Liver (tissue), 9 donors: ENCODE measurements around the gene ERI3. TPM values are rescaled to one million over a fixed set of nuclear protein-coding genes. Genes with fewer than 3 reads are reported as not detected.
A peak's percentile ranks its signal among the peaks of the same experiment; 100 is the strongest.

Experiments used
- DNase-seq: peaks from one replicate; pipeline ENCODE4 v3.0.0-alpha.2; 2017; ENCODE audit warnings: low spot score
- H3K27ac ChIP-seq, 2 donors: one replicate each; pipeline ENCODE4 v1.7.0; 2013; ENCODE audit warnings: inconsistent platforms in 2 of 2, low read length in 2 of 2, control low read depth in 1 of 2, low read depth in 1 of 2, mild to moderate bottlenecking in 1 of 2
- H3K27me3 ChIP-seq, 4 donors: one replicate each; pipeline versions ENCODE4 v1.6.1 to v1.7.0; 2013; ENCODE audit warnings: low read length in 3 of 4, inconsistent platforms in 1 of 4, mild to moderate bottlenecking in 1 of 4, moderate library complexity in 1 of 4; ENCODE audit not compliant: control insufficient read depth in 4 of 4, insufficient read depth in 4 of 4
- H3K36me3 ChIP-seq, 4 donors: one replicate each; pipeline versions ENCODE4 v1.6.1 to v1.7.0; 2013; ENCODE audit warnings: low read length in 3 of 4, mild to moderate bottlenecking in 3 of 4, low read depth in 1 of 4, moderate library complexity in 1 of 4; ENCODE audit not compliant: control insufficient read depth in 4 of 4, insufficient read depth in 3 of 4
- H3K4me1 ChIP-seq, 4 donors: one replicate each; pipeline versions ENCODE4 v1.6.1 to v1.7.0; 2013; ENCODE audit warnings: low read length in 3 of 4, mild to moderate bottlenecking in 3 of 4, moderate library complexity in 1 of 4; ENCODE audit not compliant: control insufficient read depth in 4 of 4, insufficient read depth in 4 of 4
- H3K4me3 ChIP-seq, 3 donors: one replicate each; pipeline versions ENCODE4 v1.6.1 to v1.7.0; 2013; ENCODE audit warnings: low read length in 3 of 3, control low read depth in 1 of 3, low read depth in 1 of 3, mild to moderate bottlenecking in 1 of 3
- H3K9ac ChIP-seq, 2 donors: one replicate each; pipeline ENCODE4 v1.7.0; 2013; ENCODE audit warnings: low read length in 2 of 2, mild to moderate bottlenecking in 2 of 2, moderate library complexity in 2 of 2, control low read depth in 1 of 2, low read depth in 1 of 2
- H3K9me3 ChIP-seq, 4 donors: one replicate each; pipeline versions ENCODE4 v1.6.1 to v1.7.0; 2013; ENCODE audit warnings: low read length in 3 of 4; ENCODE audit not compliant: control insufficient read depth in 4 of 4
- EGR1 ChIP-seq, 2 donors: IDR thresholded peaks; 2 replicates each; pipeline ENCODE4 v1.6.1; 2016 to 2018; ENCODE audit warnings: antibody characterized with exemption in 2 of 2, low read depth in 2 of 2
- FOXA1 ChIP-seq: IDR thresholded peaks from 2 replicates; pipeline ENCODE4 v1.6.1; 2016; ENCODE audit warnings: antibody characterized with exemption
- FOXA2 ChIP-seq: IDR thresholded peaks from 2 replicates; pipeline ENCODE4 v1.6.1; 2016; ENCODE audit warnings: antibody characterized with exemption
- GABPA ChIP-seq, 2 donors: IDR thresholded peaks in 1 of 2; conservative IDR thresholded peaks in 1 of 2; 2 replicates each; pipeline ENCODE4 v1.6.1; 2016; ENCODE audit warnings: antibody characterized with exemption in 2 of 2, mild to moderate bottlenecking in 1 of 2, moderate library complexity in 1 of 2
- HNF4A ChIP-seq, 2 donors: conservative IDR thresholded peaks; 2 replicates each; pipeline ENCODE4 v1.6.1; 2016; ENCODE audit warnings: antibody characterized with exemption in 2 of 2, mild to moderate bottlenecking in 2 of 2
- HNF4G ChIP-seq: IDR thresholded peaks from 2 replicates; pipeline ENCODE4 v1.6.1; 2016; ENCODE audit warnings: antibody characterized with exemption
- JUND ChIP-seq, 2 donors: IDR thresholded peaks; 2 replicates each; pipeline ENCODE4 v1.6.1; 2016; ENCODE audit warnings: antibody characterized with exemption in 2 of 2
- NR2F2 ChIP-seq: IDR thresholded peaks from 2 replicates; pipeline ENCODE4 v1.6.1; 2016; ENCODE audit warnings: antibody characterized with exemption
- RAD21 ChIP-seq, 2 donors: IDR thresholded peaks; 2 replicates each; pipeline ENCODE4 v1.6.1; 2016; ENCODE audit warnings: antibody characterized with exemption in 2 of 2, mild to moderate bottlenecking in 2 of 2
- RXRA ChIP-seq, 2 donors: IDR thresholded peaks; 2 replicates each; pipeline ENCODE4 v1.6.1; 2017 to 2018; ENCODE audit warnings: antibody characterized with exemption in 2 of 2, mild to moderate bottlenecking in 1 of 2
- SP1 ChIP-seq: IDR thresholded peaks from 2 replicates; pipeline ENCODE4 v1.6.1; 2018; ENCODE audit warnings: antibody characterized with exemption, mild to moderate bottlenecking
- TAF1 ChIP-seq: conservative IDR thresholded peaks from 2 replicates; pipeline ENCODE4 v1.6.1; 2016; ENCODE audit warnings: antibody characterized with exemption, mild to moderate bottlenecking
- YY1 ChIP-seq: IDR thresholded peaks from 2 replicates; pipeline ENCODE4 v1.6.1; 2016; ENCODE audit warnings: antibody characterized with exemption, mild to moderate bottlenecking
- WGBS: extraction: QIAGEN DNeasy Blood & Tissue Kit; methylation state at CpG from one replicate; pipeline ENCODE4 v1.1.7; 2013; 5-methylcytosine and 5-hydroxymethylcytosine counted together
- polyA plus RNA-seq, 2 donors: library from polyadenylated mRNA; stranded (reverse) in 1 of 2; unstranded in 1 of 2; fragments of 200-250 nt in 1 of 2; fragments of >200 nt in 1 of 2; fragmentation: Nextera tagmentation in 1 of 2; extraction: Ambion mirVana in 1 of 2; gene quantifications; one replicate each; pipeline versions ENCODE4 v1.2.1 to v1.2.3, GENCODE V29; 2013 to 2015
- total RNA-seq, 2 donors: library from RNA; depleted of rRNA; stranded (reverse); fragments of >200 nt; gene quantifications; one replicate each; pipeline ENCODE4 v1.2.3, GENCODE V29; 2014
- TF ChIP-seq, protein P1 (sequence below): fragments of 150-350 bp; IDR thresholded peaks from 2 replicates; pipeline ENCODE4 v1.5.1; 2017; ENCODE audit warnings: improper control_type of control experiment, low read depth, low read length; ENCODE audit not compliant: missing input control
- TF ChIP-seq, protein P2 (sequence below): IDR thresholded peaks from 2 replicates; pipeline ENCODE4 v1.6.1; 2016; ENCODE audit warnings: antibody characterized with exemption
- TF ChIP-seq, protein P3 (sequence below): IDR thresholded peaks from 2 replicates; pipeline ENCODE4 v1.6.1; 2016; ENCODE audit warnings: antibody characterized with exemption
- TF ChIP-seq, protein P4 (sequence below): IDR thresholded peaks from 2 replicates; pipeline ENCODE4 v1.6.1; 2016; ENCODE audit warnings: antibody characterized with exemption, mild to moderate bottlenecking
- TF ChIP-seq, protein P5 (sequence below): IDR thresholded peaks from 2 replicates; pipeline ENCODE4 v1.6.1; 2016; ENCODE audit warnings: antibody characterized with exemption
- donor health status: healthy.
- donor health status: healthy.
- donor health status: healthy.
- donor health status: healthy.
- donor health status: healthy.

ERI3 gene
- total and polyA plus RNA-seq, 4 donors, result 15.7 to 23.8 (median 21.3) TPM

DNA sequence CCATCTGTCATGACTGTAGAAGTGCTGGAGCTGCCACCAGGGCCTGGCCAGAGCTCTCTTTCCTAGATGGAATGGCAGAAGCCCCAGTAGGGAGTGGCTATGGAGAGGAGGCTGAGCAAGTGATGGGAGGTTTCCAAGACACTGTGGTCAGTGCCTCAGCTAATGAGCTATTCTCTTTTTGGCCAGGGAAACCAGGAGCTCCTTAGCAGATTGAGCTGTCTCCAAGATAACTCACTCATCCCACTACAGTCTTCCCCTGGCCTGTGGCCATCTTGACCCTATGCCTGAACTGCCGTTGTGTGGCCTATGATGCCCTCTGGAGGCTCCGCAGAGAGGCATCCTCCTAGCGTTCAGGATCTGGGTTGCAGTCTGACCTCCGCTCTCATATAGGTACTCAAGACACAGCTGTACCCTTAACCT lies 60.5 kb downstream of the ERI3 start:
- Histone ChIP-seq H3K27ac (peak overlapping the region; percentile 53 to 71), H3K9ac (no peak overlapping the region), H3K36me3 (peaks cover 0 to 5% (median 0%) of the 10 kb centered on the region in 4 donors), H3K4me1 (peaks cover 11 to 44% (median 37%) of the 10 kb centered on the region in 4 donors), H3K4me3 (no peak overlapping the region), H3K9me3 (no peaks in the 10 kb centered on the region), H3K27me3 (no peaks in the 10 kb centered on the region)
- DNase-seq, result no peak
- WGBS, result 80% methylated on average over 4 of the region's 4 CpGs
- peak; percentile 77 for TF ChIP-seq NR2F2
- TF ChIP-seq TAF1, result no peak
- TF ChIP-seq, protein P1, sequence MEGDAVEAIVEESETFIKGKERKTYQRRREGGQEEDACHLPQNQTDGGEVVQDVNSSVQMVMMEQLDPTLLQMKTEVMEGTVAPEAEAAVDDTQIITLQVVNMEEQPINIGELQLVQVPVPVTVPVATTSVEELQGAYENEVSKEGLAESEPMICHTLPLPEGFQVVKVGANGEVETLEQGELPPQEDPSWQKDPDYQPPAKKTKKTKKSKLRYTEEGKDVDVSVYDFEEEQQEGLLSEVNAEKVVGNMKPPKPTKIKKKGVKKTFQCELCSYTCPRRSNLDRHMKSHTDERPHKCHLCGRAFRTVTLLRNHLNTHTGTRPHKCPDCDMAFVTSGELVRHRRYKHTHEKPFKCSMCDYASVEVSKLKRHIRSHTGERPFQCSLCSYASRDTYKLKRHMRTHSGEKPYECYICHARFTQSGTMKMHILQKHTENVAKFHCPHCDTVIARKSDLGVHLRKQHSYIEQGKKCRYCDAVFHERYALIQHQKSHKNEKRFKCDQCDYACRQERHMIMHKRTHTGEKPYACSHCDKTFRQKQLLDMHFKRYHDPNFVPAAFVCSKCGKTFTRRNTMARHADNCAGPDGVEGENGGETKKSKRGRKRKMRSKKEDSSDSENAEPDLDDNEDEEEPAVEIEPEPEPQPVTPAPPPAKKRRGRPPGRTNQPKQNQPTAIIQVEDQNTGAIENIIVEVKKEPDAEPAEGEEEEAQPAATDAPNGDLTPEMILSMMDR, result peak; percentile 20
- peak in 1 of 2 donors; percentile 17 for TF ChIP-seq RXRA (IDR thresholded peaks at IDR 0.05)
- TF ChIP-seq RAD21 (IDR thresholded peaks at IDR 0.05), result peak; percentile 13 to 54

DNA sequence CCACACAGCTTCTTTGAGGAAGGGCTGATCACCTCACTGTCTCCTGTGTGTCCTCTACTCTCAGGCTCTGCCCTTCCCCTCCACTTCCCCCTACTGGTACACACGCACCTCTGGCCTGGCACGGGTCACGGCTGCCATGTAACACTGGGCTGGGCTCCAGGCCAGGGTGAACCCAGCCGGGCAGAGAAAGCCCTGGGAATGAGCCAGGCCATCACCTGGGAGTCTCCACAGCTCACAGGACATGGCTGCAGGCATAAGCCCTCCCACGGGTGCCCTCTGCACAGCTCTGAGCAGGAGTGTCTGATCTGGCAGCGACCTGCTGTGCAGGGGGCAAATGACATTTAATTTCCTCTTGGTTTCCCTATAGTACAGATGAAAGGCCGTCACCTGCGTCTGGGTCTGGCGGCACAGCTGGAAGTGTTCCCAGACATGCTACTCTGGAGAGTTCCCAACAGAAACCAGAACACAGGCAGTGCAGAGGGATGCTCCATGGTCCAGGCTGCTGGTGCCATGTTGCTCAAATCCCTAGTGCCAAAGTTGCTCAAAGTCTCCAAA lies 61.2 kb downstream of the ERI3 start:
- Histone ChIP-seq H3K36me3 (peaks cover 0 to 5% (median 0%) of the 10 kb centered on the region in 4 donors), H3K27me3 (no peaks in the 10 kb centered on the region), H3K4me3 (no peak overlapping the region), H3K9me3 (no peaks in the 10 kb centered on the region), H3K27ac (peak overlapping the region; percentile 53 to 71), H3K4me1 (peaks cover 11 to 44% (median 37%) of the 10 kb centered on the region in 4 donors), H3K9ac (no peak overlapping the region)
- TF ChIP-seq, protein P2, sequence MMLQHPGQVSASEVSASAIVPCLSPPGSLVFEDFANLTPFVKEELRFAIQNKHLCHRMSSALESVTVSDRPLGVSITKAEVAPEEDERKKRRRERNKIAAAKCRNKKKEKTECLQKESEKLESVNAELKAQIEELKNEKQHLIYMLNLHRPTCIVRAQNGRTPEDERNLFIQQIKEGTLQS, result no peak
- TF ChIP-seq FOXA2, result peak; percentile 56
- TF ChIP-seq EGR1 (IDR thresholded peaks at IDR 0.05; ENCODE audit: low read depth in 2 of 2), result no peak
- peak; percentile 85 for TF ChIP-seq SP1
- TF ChIP-seq RAD21 (IDR thresholded peaks at IDR 0.05), result peak; percentile 66 to 70
- peak; percentile 90 to 93 for TF ChIP-seq RXRA (IDR thresholded peaks at IDR 0.05)
- TF ChIP-seq JUND (IDR thresholded peaks at IDR 0.05), result peak in 1 of 2 donors; percentile 89
- TF ChIP-seq, protein P1, result peak; percentile 35
- peak; percentile 48 for TF ChIP-seq NR2F2
- TF ChIP-seq FOXA1, result no peak
- TF ChIP-seq, protein P3, sequence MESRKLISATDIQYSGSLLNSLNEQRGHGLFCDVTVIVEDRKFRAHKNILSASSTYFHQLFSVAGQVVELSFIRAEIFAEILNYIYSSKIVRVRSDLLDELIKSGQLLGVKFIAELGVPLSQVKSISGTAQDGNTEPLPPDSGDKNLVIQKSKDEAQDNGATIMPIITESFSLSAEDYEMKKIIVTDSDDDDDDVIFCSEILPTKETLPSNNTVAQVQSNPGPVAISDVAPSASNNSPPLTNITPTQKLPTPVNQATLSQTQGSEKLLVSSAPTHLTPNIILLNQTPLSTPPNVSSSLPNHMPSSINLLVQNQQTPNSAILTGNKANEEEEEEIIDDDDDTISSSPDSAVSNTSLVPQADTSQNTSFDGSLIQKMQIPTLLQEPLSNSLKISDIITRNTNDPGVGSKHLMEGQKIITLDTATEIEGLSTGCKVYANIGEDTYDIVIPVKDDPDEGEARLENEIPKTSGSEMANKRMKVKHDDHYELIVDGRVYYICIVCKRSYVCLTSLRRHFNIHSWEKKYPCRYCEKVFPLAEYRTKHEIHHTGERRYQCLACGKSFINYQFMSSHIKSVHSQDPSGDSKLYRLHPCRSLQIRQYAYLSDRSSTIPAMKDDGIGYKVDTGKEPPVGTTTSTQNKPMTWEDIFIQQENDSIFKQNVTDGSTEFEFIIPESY, result peak; percentile 64
- peak in 1 of 2 donors; percentile 32 for TF ChIP-seq GABPA (IDR thresholded peaks at IDR 0.05 in 1 of 2, conservative IDR thresholded peaks at IDR 0.05 in 1 of 2)
- TF ChIP-seq, protein P4, sequence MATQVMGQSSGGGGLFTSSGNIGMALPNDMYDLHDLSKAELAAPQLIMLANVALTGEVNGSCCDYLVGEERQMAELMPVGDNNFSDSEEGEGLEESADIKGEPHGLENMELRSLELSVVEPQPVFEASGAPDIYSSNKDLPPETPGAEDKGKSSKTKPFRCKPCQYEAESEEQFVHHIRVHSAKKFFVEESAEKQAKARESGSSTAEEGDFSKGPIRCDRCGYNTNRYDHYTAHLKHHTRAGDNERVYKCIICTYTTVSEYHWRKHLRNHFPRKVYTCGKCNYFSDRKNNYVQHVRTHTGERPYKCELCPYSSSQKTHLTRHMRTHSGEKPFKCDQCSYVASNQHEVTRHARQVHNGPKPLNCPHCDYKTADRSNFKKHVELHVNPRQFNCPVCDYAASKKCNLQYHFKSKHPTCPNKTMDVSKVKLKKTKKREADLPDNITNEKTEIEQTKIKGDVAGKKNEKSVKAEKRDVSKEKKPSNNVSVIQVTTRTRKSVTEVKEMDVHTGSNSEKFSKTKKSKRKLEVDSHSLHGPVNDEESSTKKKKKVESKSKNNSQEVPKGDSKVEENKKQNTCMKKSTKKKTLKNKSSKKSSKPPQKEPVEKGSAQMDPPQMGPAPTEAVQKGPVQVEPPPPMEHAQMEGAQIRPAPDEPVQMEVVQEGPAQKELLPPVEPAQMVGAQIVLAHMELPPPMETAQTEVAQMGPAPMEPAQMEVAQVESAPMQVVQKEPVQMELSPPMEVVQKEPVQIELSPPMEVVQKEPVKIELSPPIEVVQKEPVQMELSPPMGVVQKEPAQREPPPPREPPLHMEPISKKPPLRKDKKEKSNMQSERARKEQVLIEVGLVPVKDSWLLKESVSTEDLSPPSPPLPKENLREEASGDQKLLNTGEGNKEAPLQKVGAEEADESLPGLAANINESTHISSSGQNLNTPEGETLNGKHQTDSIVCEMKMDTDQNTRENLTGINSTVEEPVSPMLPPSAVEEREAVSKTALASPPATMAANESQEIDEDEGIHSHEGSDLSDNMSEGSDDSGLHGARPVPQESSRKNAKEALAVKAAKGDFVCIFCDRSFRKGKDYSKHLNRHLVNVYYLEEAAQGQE, result peak; percentile 23
- TF ChIP-seq, protein P5, sequence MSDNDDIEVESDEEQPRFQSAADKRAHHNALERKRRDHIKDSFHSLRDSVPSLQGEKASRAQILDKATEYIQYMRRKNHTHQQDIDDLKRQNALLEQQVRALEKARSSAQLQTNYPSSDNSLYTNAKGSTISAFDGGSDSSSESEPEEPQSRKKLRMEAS, result peak; percentile 86
- no peak for TF ChIP-seq TAF1
- TF ChIP-seq HNF4A (conservative IDR thresholded peaks at IDR 0.05), result peak; percentile 70 to 84
- no peak for TF ChIP-seq HNF4G
- TF ChIP-seq YY1, result peak; percentile 90
- no peak for DNase-seq
- WGBS, result 29% methylated on average over 9 of the region's 9 CpGs
